ENCODE measurements around the gene ALS2.

Gene ALS2

DNA sequence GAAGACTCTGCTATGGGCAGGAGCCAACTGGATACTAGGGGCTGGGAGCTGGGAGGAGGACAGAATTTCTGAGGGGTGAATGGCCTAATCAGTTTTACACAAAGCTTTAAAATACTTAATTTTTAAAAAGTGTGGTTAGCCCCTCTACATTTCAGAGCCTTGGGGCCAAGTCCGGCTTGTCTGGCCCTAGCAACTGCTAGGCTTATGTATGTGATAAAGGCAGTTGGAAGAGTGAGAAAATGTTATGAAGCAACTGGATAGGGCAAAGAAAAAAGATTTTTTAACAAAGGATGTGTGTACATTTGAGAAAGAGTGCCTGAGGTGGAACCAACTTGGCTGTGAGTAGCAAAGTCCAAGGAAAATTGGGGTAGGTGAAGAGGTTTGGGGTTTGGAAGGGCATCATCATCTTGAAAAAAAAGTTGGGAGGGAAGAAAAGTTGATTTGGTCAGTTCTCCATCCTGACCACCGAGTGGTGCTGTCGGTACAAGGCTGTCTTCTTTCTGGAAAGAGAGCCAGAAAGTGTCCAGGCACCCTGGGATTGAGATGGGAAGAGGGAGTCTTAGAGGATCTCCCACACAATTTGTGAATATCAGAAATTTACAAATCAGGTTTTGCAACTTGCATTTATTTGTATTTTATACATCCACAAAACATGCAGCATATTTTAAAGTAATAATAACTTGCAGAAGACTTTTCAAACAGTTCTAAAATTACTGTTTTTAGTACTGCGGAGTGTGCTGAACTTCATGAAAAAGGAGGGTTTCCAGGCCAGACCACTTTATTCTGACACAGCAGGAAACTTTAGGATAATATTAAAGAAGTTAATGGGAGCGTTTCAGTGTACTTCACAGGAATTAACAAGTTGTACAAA is 15.1 kb upstream of the ALS2 start:
- in situ Hi-C loops (cut with MboI; ENCODE audit: low pct_unique_long_range_greater_than_20kb, low sequenced_read_pairs), result no loop called here
- peak; percentile 56 for DNase-seq

DNA sequence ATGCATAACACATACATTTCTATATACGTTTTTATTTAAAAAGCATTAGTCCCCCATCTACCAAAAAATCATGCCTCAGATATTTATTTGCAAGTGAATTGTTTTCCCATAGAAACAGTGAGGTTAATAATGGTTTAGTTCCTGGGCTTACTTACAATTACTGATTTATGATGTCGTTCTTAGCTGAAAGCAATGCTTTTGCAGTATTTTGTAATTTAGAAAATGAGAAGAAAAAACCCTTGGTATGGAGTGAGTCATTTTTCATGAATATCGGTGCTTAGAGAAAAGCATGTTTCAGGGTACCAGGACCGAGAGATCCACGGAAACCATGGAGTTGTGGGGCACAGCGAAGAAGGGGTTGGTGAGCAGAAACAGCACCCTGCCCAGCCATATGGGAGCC is 13.6 kb upstream of the ALS2 start:
- in situ Hi-C loops (cut with MboI; ENCODE audit: low pct_unique_long_range_greater_than_20kb, low sequenced_read_pairs), result no loop called here
- DNase-seq, result no peak

- in situ Hi-C loops (cut with MboI; ENCODE audit: low pct_unique_long_range_greater_than_20kb, low sequenced_read_pairs), result no loop called here
- no peak for DNase-seq
Observed at GRCh38 chr2:201793631-201794030, 12.9 kb upstream of the ALS2 start.

DNA sequence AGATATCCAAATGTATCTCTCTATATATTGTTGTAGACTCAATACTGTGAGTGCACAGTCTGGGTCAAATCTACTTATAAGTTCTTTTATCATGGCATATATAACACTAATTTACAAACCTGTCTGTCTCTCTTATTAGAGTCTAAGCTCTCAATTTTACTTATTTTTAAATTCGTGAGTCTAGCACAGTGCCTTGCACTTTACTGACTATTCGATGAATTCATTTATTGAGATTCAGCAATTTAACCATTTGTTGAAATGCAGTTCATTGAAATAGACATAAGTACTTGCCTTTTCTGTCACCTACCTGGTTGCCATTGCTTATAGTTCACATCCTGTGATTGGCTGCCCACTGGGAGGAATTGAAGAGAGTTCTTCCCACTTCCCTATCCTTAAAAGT is 10.3 kb upstream of the ALS2 start:
- in situ Hi-C loops (cut with MboI; ENCODE audit: low pct_unique_long_range_greater_than_20kb, low sequenced_read_pairs), result no loop called here
- DNase-seq, result no peak

DNA sequence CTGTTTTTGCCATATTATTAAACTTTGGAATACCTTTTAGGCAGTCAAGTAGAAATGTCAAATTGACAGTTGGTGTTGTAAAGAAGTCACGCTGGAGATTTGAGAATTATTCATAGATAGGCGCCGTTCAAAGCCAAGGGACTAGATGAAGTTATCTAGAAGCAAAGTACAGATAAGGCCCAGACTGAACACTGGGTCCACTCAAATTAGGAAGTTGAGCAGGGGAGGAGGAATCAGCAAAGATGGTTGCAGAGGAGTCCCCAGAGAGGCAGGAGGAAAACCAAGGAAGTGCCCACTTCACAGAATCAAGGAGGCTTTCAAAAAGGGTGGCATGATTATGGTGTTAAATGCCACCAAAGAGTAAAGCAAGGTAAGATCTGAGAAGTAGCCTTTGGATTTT is 9.6 kb upstream of the ALS2 start:
- no peak for DNase-seq
- in situ Hi-C loops (cut with MboI; ENCODE audit: low pct_unique_long_range_greater_than_20kb, low sequenced_read_pairs), result no loop called here

DNA sequence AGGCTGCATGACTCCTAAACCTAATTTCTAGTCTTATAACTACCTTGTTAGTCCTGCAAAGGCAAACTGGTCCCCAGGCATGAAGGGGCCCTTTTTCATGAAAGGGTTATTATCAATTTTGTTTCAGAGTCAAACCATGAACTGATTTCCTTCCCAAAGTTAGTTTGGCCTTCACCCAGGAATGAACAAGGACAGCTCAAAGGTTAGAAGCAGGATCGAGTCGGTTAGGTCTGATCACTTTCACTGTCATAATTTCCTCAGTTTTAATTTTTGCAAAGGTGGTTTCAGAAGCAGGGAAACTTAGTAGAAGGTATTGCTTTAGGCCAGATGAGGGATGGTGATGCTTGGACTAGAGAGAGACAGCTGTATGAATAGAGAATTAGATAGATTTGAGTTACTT is 8.7 kb upstream of the ALS2 start:
- in situ Hi-C loops (cut with MboI; ENCODE audit: low pct_unique_long_range_greater_than_20kb, low sequenced_read_pairs), result no loop called here
- DNase-seq, result no peak

GRCh38 chr2:201788371-201788770 is 7.6 kb upstream of the ALS2 start:
- in situ Hi-C loops (cut with MboI; ENCODE audit: low pct_unique_long_range_greater_than_20kb, low sequenced_read_pairs), result no loop called here
- DNase-seq, result no peak

GRCh38 chr2:201786471-201786870 is 5.7 kb upstream of the ALS2 start:
- no peak for DNase-seq
- in situ Hi-C loops (cut with MboI; ENCODE audit: low pct_unique_long_range_greater_than_20kb, low sequenced_read_pairs), result no loop called here

DNA sequence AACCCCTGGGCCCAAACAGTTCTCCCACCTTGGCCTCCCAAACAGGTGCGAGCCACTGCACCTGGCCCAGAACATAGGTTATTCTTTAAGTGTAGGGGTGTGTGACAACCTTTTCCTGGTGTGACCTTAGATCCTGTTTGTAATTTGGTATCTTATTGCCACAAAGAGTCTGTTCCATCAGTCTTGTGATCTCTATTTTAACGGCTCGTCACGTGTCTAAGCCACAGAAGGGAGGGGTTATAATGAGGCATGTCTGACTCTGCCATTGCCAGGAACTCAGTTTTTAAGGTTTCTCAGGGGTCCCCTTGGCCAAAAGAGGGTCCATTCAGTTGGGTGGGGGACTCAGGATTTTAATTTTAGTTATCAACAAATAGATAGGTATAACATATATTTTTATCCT is 4.4 kb upstream of the ALS2 start:
- in situ Hi-C loops (cut with MboI; ENCODE audit: low pct_unique_long_range_greater_than_20kb, low sequenced_read_pairs), result no loop called here
- DNase-seq, result peak; percentile 58

- in situ Hi-C loops (cut with MboI; ENCODE audit: low pct_unique_long_range_greater_than_20kb, low sequenced_read_pairs), result no loop called here
- DNase-seq, result no peak
Observed at GRCh38 chr2:201784563-201784962, 3.8 kb upstream of the ALS2 start.

DNA sequence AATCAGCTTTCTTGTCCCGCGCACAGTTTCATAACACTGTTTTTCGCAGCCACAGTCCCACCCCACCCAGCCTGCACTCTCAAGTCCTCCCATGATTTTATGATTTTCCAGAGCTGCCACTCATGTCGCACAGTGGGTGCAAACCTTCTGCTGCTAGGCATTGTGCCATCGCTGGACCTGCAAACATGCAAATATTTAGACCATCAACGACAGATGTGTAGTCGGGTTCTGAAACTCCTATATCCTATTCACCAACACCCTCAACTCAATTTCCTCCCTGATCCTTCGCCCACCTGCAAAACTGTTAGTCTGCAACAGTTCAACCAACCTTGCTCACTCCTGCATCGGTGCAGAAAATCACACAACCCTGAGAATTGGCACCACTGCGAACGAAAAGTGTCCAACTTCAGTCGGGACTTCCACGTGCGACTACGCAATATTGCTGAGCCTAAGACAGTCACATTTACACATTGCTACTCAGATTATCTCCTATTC is 871 bp upstream of the ALS2 start:
- in situ Hi-C loops (cut with MboI; ENCODE audit: low pct_unique_long_range_greater_than_20kb, low sequenced_read_pairs), result no loop called here
- no peak for DNase-seq

DNA sequence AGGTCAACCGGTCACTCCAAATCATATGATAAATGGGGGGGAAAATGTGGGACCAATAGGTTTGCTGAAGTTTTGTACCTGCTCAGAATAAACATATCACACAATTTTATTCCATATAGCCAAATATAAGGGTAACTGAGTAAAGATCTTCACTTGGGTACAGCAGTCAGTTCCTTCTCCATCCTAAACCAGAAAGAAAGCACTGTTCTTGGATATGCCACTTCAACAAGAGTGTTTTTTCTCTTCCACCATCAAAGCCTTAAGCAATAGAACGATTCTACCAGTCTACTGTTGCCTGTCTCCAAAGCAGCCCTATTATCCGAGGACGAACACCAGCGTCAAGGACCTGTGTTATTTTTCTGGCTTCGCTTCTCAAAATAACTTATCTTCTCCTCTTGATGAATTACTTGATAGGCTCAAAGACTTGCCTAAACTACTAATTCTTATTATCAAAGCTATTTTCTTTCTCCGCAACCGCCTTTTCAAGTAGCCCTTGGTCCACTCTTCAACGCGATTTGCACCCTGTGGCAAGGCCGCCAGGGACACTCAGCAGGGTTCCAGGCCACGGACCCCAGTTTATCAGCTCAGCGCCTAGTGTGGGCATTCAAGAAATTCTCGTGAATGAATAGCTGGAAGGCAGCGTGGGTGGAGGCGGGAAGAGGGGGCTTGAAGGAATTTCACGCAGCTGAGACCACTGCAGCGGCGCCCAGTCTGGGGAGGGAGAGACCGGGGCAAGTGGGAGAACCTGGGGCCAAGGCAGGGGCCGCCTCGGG is 646 bp downstream of the ALS2 start:
- in situ Hi-C loops (cut with MboI; ENCODE audit: low pct_unique_long_range_greater_than_20kb, low sequenced_read_pairs), result no loop called here
- peak; percentile 47 for DNase-seq

DNA sequence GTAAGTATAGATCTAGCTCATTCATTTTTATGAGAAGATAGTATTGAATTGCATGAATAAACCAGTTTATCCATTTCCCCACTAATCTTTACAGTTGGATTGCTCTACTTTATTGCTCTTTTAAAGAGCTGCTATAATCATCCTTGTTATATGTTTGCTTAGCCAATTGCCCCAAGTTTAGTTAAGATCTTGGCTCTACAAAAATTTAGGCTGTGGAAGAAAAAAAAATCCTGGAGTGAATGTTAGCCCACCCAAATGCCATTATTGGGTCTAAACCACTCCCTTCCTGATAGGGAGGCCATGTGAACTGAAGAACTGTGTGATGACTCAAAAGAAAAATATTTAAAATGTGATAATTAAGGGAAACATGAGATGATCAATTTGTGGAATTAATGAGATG is 2.9 kb downstream of the ALS2 start:
- no peak for DNase-seq
- in situ Hi-C loops (cut with MboI; ENCODE audit: low pct_unique_long_range_greater_than_20kb, low sequenced_read_pairs), result no loop called here

DNA sequence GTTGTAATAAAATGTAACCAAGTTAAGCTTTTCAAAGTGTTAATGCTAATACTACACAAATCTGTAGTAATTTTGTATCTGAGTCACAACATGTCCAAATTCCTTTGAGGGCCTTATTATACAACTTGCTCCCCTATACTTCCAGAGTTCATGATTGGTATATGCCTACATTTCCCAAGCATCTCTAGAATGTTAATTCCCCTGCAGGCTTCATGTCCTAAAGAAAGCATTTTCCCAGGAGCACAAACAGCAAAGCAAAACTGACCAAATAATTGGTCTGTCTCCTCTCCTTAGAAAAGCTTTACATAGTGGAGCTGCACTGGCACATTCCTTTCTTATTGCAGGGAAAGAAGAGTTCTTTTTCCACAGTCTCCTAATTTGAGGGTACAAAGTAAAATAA is 3.7 kb downstream of the ALS2 start:
- in situ Hi-C loops (cut with MboI; ENCODE audit: low pct_unique_long_range_greater_than_20kb, low sequenced_read_pairs), result no loop called here
- DNase-seq, result no peak

GRCh38 chr2:201775326-201775725 is 5.4 kb downstream of the ALS2 start:
- in situ Hi-C loops (cut with MboI; ENCODE audit: low pct_unique_long_range_greater_than_20kb, low sequenced_read_pairs), result no loop called here
- no peak for DNase-seq

DNA sequence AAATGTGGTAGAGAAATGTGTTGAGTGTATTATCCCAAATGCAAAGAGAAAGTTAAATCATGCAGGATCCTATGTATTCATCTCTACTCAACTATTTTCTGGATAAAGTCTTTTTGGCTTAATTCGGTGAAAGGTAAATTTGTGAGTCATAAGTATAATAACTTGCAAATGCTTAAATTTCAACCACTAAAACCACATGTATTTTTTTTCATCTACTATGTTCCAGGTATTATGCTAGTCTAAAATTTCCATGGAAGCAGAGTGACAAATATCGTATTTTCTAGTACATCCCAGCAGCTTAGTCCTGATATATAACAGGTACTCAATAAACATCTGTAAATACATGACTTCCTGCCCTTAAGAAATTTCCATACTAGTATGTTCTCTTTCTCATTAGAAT is 6.2 kb downstream of the ALS2 start:
- in situ Hi-C loops (cut with MboI; ENCODE audit: low pct_unique_long_range_greater_than_20kb, low sequenced_read_pairs), result no loop called here
- DNase-seq, result no peak

DNA sequence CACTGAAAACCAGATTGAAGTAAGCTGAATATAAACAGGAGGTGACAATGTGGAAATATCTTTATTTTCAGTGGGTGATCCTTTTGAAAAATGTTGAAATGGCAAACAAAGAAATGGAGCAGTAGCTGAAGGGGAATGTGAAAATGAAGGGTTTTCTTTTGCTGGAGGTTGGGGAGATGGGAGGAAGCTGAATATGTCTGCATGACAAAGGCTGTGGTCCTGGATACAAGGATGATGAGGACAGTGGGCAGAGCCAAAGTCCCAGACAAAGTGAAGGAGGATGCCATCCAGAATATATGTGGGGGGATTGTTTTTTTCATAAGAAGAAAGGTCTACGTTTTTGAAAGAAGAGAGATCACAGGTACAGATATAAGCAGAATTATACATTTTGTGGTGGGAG is 6.7 kb downstream of the ALS2 start:
- no peak for DNase-seq
- in situ Hi-C loops (cut with MboI; ENCODE audit: low pct_unique_long_range_greater_than_20kb, low sequenced_read_pairs), result no loop called here

DNA sequence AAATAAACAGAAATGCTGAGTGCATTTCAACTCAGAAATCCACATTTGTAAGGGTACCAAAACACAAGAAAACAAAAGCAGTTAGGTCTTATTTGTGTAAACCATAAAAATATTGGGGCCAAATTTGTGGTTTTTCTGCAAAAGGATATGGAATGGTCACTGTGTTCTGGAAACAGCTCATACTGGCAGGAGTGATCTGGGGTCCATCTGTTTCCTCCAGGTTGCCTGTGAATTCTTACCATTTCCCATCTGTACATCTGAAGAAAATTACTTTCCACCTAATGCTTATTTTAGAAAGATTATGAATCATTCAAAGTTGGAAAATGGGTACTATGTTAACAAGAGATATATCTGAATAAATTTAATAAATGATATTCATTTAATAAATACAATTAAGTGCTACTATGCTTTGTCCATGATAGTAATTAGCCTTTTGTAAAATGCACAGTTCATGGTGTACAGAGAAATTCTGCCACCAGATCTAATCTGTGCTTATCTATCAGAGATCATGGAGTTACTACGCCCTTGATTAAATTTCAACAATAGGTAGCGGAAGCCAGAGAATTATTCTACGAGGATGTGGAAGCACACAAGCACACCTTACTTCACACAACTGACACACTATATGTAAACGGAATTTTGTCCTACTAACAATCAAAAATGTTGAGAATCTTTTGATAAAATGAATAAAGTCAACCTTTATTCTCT is 10.9 kb downstream of the ALS2 start:
- no peak for DNase-seq

DNA sequence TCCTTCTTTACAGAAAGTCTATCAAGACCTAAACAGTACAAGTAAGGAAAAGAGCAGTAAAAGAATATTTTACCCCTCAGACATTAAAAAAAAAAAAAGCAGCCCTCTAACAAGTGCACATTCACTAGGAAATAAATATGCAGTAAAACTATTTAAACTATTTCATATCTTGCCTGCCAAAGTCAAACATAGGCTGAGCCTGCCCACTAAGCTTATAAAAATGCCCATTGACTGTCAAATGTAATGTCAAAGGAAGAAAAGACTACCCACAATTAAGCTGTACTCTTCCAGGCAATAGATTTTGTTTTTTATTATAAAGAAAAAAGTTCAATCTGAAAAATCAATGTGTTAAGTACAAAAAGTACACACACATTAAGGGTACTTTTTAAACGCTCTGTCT is 11.8 kb downstream of the ALS2 start:
- in situ Hi-C loops (cut with MboI; ENCODE audit: low pct_unique_long_range_greater_than_20kb, low sequenced_read_pairs), result no loop called here
- DNase-seq, result no peak

More for the DNA sequence above, 10.9 kb downstream of the ALS2 start:
- in situ Hi-C loops (cut with MboI; ENCODE audit: low pct_unique_long_range_greater_than_20kb, low sequenced_read_pairs), result no loop called here

DNA sequence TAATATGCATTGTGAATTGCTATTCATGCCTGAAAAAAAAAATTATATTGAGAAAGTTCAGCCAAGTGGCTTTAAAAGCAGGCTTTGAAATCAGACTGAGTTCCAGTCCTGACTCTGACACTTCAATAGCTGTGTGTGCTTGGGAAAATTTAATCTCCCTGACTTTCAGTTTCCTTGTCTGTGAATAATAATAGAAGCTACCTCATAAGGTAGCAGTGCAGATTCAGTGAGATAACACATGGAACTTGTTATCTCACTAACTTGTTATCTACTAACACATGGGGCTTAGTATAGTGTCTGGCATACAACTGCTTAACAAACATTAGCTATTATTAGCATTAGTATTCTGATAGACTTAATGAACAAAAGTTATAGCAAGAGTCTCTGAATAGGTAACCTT is 14.9 kb downstream of the ALS2 start:
- in situ Hi-C loops (cut with MboI; ENCODE audit: low pct_unique_long_range_greater_than_20kb, low sequenced_read_pairs), result no loop called here

More for the DNA sequence above, 14.9 kb downstream of the ALS2 start:
- DNase-seq, result no peak

Data from KBM-7 (cell line).